GM12874 (cell line): Measurements from ENCODE around the gene CA12.

Source experiments
- CTCF ChIP-seq: IDR thresholded peaks from 2 replicates; pipeline ENCODE4 v1.5.1; 2011; ENCODE audit warnings: low read depth, mild to moderate bottlenecking, control low read depth, low read length, moderate library complexity; ENCODE audit not compliant: insufficient read depth

CA12 gene

GRCh38 chr15:63407612-63408011 is 26.0 kb upstream of the CA12 start:
- no peak for TF ChIP-seq CTCF

GRCh38 chr15:63405683-63406390 is 24.2 kb upstream of the CA12 start:
- TF ChIP-seq CTCF, result no peak

GRCh38 chr15:63405159-63405558 is 23.5 kb upstream of the CA12 start:
- no peak for TF ChIP-seq CTCF

- TF ChIP-seq CTCF, result no peak
Observed at GRCh38 chr15:63403254-63403945, 21.8 kb upstream of the CA12 start.

- TF ChIP-seq CTCF, result peak; percentile 28; the same call in 1 of the 2 replicates
Observed at GRCh38 chr15:63402498-63403253, 21.0 kb upstream of the CA12 start.

- TF ChIP-seq CTCF, result no peak
Observed at GRCh38 chr15:63401714-63402497, 20.3 kb upstream of the CA12 start.

- TF ChIP-seq CTCF, result no peak
Observed at GRCh38 chr15:63401078-63401477, 19.4 kb upstream of the CA12 start.
